ENCODE measurements around the gene PPP6R3.

- TF ChIP-seq CTCF (IDR thresholded peaks at IDR 0.05), result no peak
- no peak for TF ChIP-seq TCF7L2 (IDR thresholded peaks at IDR 0.05; ENCODE audit: low read depth, low read length)
- no peak for TF ChIP-seq POLR2AphosphoS5 (IDR thresholded peaks at IDR 0.05; ENCODE audit: low read depth, low read length)
Observed at GRCh38 chr11:68445531-68446035, 15.0 kb upstream of the PPP6R3 start.

Data from Panc1 (cell line).